Measurements from ENCODE around the gene GOPC. TPM values are rescaled to one million over a fixed set of nuclear protein-coding genes. Genes with fewer than 3 reads are reported as not detected.

The GOPC gene
- total RNA-seq, 1 experiment from 2014 or later = 18.7 TPM

GRCh38 chr6:117603821-117604220, 1.5 kb upstream of the GOPC start:
- TF ChIP-seq CTCF (conservative IDR thresholded peaks at IDR 0.05) = no peak

More at GRCh38 chr6:117603821-117604220, 1.5 kb upstream of the GOPC start:
- Histone ChIP-seq H3K27me3 (ENCODE audit: insufficient read depth, low read length) (no peaks in the 10 kb centered on the region), H2BK5ac (ENCODE audit: insufficient read length, low read length) (no peak overlapping the region), H4K20me1 (ENCODE audit: control insufficient read depth, insufficient read depth, insufficient read length) (no peaks in the 10 kb centered on the region), H4K5ac (ENCODE audit: insufficient read length, low read depth, low read length) (no peak overlapping the region), H3K23me2 (ENCODE audit: insufficient read length, low read depth, low read length, poor library complexity, severe bottlenecking) (peaks cover 7% of the 10 kb centered on the region), H3K79me1 (ENCODE audit: insufficient read depth, low read depth, low read length, poor library complexity, severe bottlenecking) (no peaks in the 10 kb centered on the region), H3K4ac (ENCODE audit: low read depth, low read length) (no peak overlapping the region), H2BK12ac (ENCODE audit: insufficient read length, low read depth, low read length) (no peak overlapping the region), H3K27ac (ENCODE audit: insufficient read length, low read depth, low read length) (no peak overlapping the region), H4K91ac (ENCODE audit: insufficient read length, low read depth, low read length) (no peak overlapping the region), H3K18ac (ENCODE audit: insufficient read length, low read depth, low read length) (no peak overlapping the region), H3K4me1 (ENCODE audit: insufficient read depth, low read length) (no peaks in the 10 kb centered on the region), H3T11ph (ENCODE audit: low read length) (no peak overlapping the region), H3K56ac (ENCODE audit: insufficient read length, low read depth, low read length) (no peak overlapping the region), H4K8ac (replicated peaks; ENCODE audit: insufficient read length, low read depth, low read length) (no peak overlapping the region), H2BK20ac (ENCODE audit: low read depth, low read length, poor library complexity, severe bottlenecking) (no peak overlapping the region), H2AFZ (ENCODE audit: low read length) (no peak overlapping the region), H2BK15ac (ENCODE audit: low read depth, low read length) (no peak overlapping the region), H3K9ac (ENCODE audit: extremely low read depth, insufficient read length, low read length) (no peak overlapping the region), H3K23ac (ENCODE audit: insufficient read length, low read depth, low read length) (no peak overlapping the region), H3K79me2 (ENCODE audit: insufficient read depth, low read length) (peaks cover 4% of the 10 kb centered on the region; the same call in 1 of the 2 replicates), H3K9me3 (ENCODE audit: control insufficient read depth, low read depth, low read length) (no peaks in the 10 kb centered on the region), H3K4me2 (ENCODE audit: insufficient read depth, insufficient read length, low read length) (no peak overlapping the region), H3K14ac (ENCODE audit: insufficient read depth, low read length) (no peak overlapping the region), H2BK120ac (ENCODE audit: low read depth, low read length, poor library complexity, severe bottlenecking) (no peak overlapping the region), H2AK5ac (ENCODE audit: insufficient read length, low read length) (no peak overlapping the region)
- Mint-ChIP-seq H3K27ac (no peak overlapping the region), H3K4me3 (no peak overlapping the region), H3K27me3 (ENCODE audit: low read depth) (no peaks in the 10 kb centered on the region; the same call in 1 of the 2 replicates), H3K36me3 (ENCODE audit: insufficient read depth in 1 of 3, low read depth in 3 of 3) (peaks cover 3 to 11% (median 8%) of the 10 kb centered on the region in 3 experiments; a peak in 5 of 7 replicates), H3K4me1 (peaks cover 9 to 16% of the 10 kb centered on the region in 2 experiments), H3K9me3 (no peaks in the 10 kb centered on the region)
- no peak for DNase-seq
- WGBS (ENCODE audit: extremely low coverage, insufficient read length, low lambda C conversion rate) = no CpG with 5 or more reads among the region's 2 CpGs

All from H9 (cell line).